Endothelial cell of umbilical vein (primary cell): Measurements from ENCODE around the gene KLK2. TPM values are rescaled to one million over a fixed set of nuclear protein-coding genes. Genes with fewer than 3 reads are reported as not detected.

ENCODE experiments used
- BruUV-seq: library from RNA; stranded (reverse); fragments of 400-500 nt; replicated peaks from 2 replicates; lab custom pipeline; 2021; lab: Mats Ljungman, UMichigan
- CTCF ChIA-PET: fragments of 300-600, 350-600 bp; sonication (Branson Sonifier 250); formaldehyde crosslinking; loops from one replicate; lab custom pipeline; 2021; ENCODE audit warnings: antibody characterized with exemption, inconsistent platforms; lab: Charles Lee
- POLR2A ChIA-PET: fragments of 300-600, 350-600 bp; sonication (Branson Sonifier 250); formaldehyde crosslinking; loops from one replicate; lab custom pipeline; 2021; ENCODE audit warnings: antibody characterized with exemption, inconsistent platforms; lab: Charles Lee
- DNase-seq: peaks from one replicate; pipeline ENCODE4 v3.0.0-alpha.2; 2011; ENCODE audit warnings: low read depth, low spot score
- FAIRE-seq: peaks from 2 replicates; lab custom pipeline; 2011; peaks lifted over from hg19 to GRCh38; lab: Jason Lieb, UNC
- H2AFZ ChIP-seq: 2 replicates; pipeline ENCODE4 v1.6.0; 2012; ENCODE audit warnings: low read depth, low read length, control low read depth, inconsistent platforms
- H3K27ac ChIP-seq: 2 replicates; pipeline ENCODE4 v1.5.1; 2011; ENCODE audit warnings: low read depth, mild to moderate bottlenecking, control low read depth, low read length, moderate library complexity; ENCODE audit not compliant: insufficient read depth
- H3K27me3 ChIP-seq, 2 experiments: 2 replicates each; pipeline versions ENCODE4 v1.6.0 to v1.6.1; 2011; ENCODE audit warnings: low read length in 2 of 2, mixed read lengths in 1 of 2; ENCODE audit not compliant: control insufficient read depth in 2 of 2, insufficient read depth in 2 of 2
- H3K36me3 ChIP-seq, 2 experiments: 2 replicates in 1 of 2; 3 replicates in 1 of 2; pipeline ENCODE4 v1.5.1; 2011; ENCODE audit warnings: low read length in 2 of 2, mild to moderate bottlenecking in 1 of 2, moderate library complexity in 1 of 2; ENCODE audit not compliant: control insufficient read depth in 2 of 2, insufficient read depth in 2 of 2; ENCODE audit errors: extremely low read depth in 1 of 2
- H3K4me1 ChIP-seq: 3 replicates; pipeline ENCODE4 v1.5.1; 2011; ENCODE audit warnings: mild to moderate bottlenecking, low read length; ENCODE audit not compliant: control insufficient read depth, insufficient read depth; ENCODE audit errors: extremely low read depth
- H3K4me2 ChIP-seq: 2 replicates; pipeline ENCODE4 v1.6.1; 2011; ENCODE audit warnings: low read length, control low read depth, mixed read lengths; ENCODE audit not compliant: insufficient read depth
- H3K4me3 ChIP-seq, 3 experiments: fragments of 200-600 bp in 1 of 3; sonication (generic), shearing (Covaris generic) in 1 of 3; replicated peaks in 1 of 3; 2 replicates each; pipeline ENCODE4 v1.5.1; 2011 to 2016; ENCODE audit warnings: control low read depth in 3 of 3, low read length in 3 of 3, mild to moderate bottlenecking in 2 of 3, inconsistent platforms in 1 of 3, low read depth in 1 of 3, moderate library complexity in 1 of 3; ENCODE audit not compliant: insufficient read depth in 1 of 3
- H3K79me2 ChIP-seq: 2 replicates; pipeline ENCODE4 v1.6.0; 2012; ENCODE audit warnings: low read length, inconsistent platforms; ENCODE audit not compliant: control insufficient read depth, insufficient read depth
- H3K9ac ChIP-seq: replicated peaks from 2 replicates; pipeline ENCODE3; 2011; ENCODE audit warnings: low read length, control low read depth; ENCODE audit not compliant: insufficient read depth; ENCODE audit errors: extremely low read depth
- H3K9me1 ChIP-seq: replicated peaks from 3 replicates; pipeline ENCODE4 v1.6.0; 2011; ENCODE audit warnings: mild to moderate bottlenecking, low read length; ENCODE audit not compliant: control insufficient read depth, insufficient read depth; ENCODE audit errors: extremely low read depth
- H3K9me3 ChIP-seq: replicated peaks from 2 replicates; pipeline ENCODE4 v1.5.1; 2012; ENCODE audit warnings: low read length, inconsistent platforms; ENCODE audit not compliant: control insufficient read depth, insufficient read depth
- H4K20me1 ChIP-seq: replicated peaks from 2 replicates; pipeline ENCODE3; 2011; ENCODE audit warnings: mild to moderate bottlenecking, low read length; ENCODE audit not compliant: control insufficient read depth, insufficient read depth; ENCODE audit errors: extremely low read depth
- EZH2 ChIP-seq: IDR thresholded peaks from 2 replicates; pipeline ENCODE4 v1.6.1; 2012; ENCODE audit warnings: borderline replicate concordance, low read depth, mild to moderate bottlenecking, moderate library complexity, low read length, inconsistent platforms; ENCODE audit not compliant: severe bottlenecking
- FOS ChIP-seq: IDR thresholded peaks from 2 replicates; pipeline ENCODE4 v1.6.1; 2011; ENCODE audit warnings: mild to moderate bottlenecking, low read length, moderate library complexity, borderline replicate concordance; ENCODE audit not compliant: insufficient read depth
- GATA2 ChIP-seq: IDR thresholded peaks from 2 replicates; pipeline ENCODE4 v1.7.0; 2011; ENCODE audit warnings: low read depth, mild to moderate bottlenecking, moderate library complexity, mixed read lengths, low read length; ENCODE audit not compliant: insufficient read length, insufficient read depth
- JUN ChIP-seq: IDR thresholded peaks from 2 replicates; pipeline ENCODE4 v1.6.1; 2011; ENCODE audit warnings: borderline replicate concordance, low read depth; ENCODE audit not compliant: insufficient read length, insufficient read depth
- MAX ChIP-seq: IDR thresholded peaks from 2 replicates; pipeline ENCODE4 v1.6.1; 2011; ENCODE audit not compliant: insufficient read depth, insufficient read length
- MYC ChIP-seq: IDR thresholded peaks from one replicate; pipeline ENCODE4 v1.6.1; 2011; ENCODE audit warnings: mild to moderate bottlenecking, low read depth, low read length
- POLR2A ChIP-seq: IDR thresholded peaks from 2 replicates; pipeline ENCODE4 v1.6.1; 2012; ENCODE audit warnings: low read depth, mild to moderate bottlenecking, control low read depth, low read length
- POLR2AphosphoS5 ChIP-seq: IDR thresholded peaks from 2 replicates; pipeline ENCODE4 v1.6.1; 2012; ENCODE audit warnings: low read depth, mild to moderate bottlenecking, control low read depth, low read length, moderate library complexity; ENCODE audit not compliant: insufficient read depth
- dilution Hi-C: fragments of 300-500 bp; cut with MboI; formaldehyde crosslinking; loops from one replicate; pipeline ENCODE4 v1.15.0; 2019; ENCODE audit warnings: low sequenced_read_pairs; ENCODE audit not compliant: extremely low pct_ligation_motif_present
- intact Hi-C: fragments of 100-400 bp; cut with micrococcal nuclease; formaldehyde crosslinking; loops from one replicate; pipeline ENCODE4 v1.10.0; 2022
- polyA plus RNA-seq, 4 experiments: library from polyadenylated mRNA; depleted of rRNA in 3 of 4; stranded (reverse) in 3 of 4; unstranded in 1 of 4; fragments of >200 nt; gene quantifications; 2 replicates each; pipeline versions ENCODE4 v1.2.1 to v1.2.3, GENCODE V29; 2011 to 2012; ENCODE audit warnings: missing spikeins in 1 of 4
- total RNA-seq: library from RNA; stranded (reverse); gene quantifications from 2 replicates; pipeline ENCODE4 v1.2.3, GENCODE V29; 2021
- TF ChIP-seq, protein P1 (sequence below), 2 donors: IDR thresholded peaks; 1 replicate in 1 of 2; 2 replicates in 1 of 2; pipeline ENCODE4 v1.5.1; 2011; ENCODE audit warnings: low read length in 2 of 2, mild to moderate bottlenecking in 2 of 2, moderate library complexity in 2 of 2, control low read depth in 1 of 2, inconsistent platforms in 1 of 2, low read depth in 1 of 2; ENCODE audit not compliant: insufficient read depth in 1 of 2; ENCODE audit errors: extremely low read depth in 1 of 2

Gene KLK2
- total and polyA plus RNA-seq, 2 donors (not counting 3 experiments of a cell fraction or from before 2014, with no cell fraction given) = not detected

- FAIRE-seq (no peak), DNase-seq (no peak)
- no peak for TF ChIP-seq EZH2
- no peak for TF ChIP-seq MYC
- no peak for TF ChIP-seq GATA2
- TF ChIP-seq POLR2AphosphoS5 = no peak
- TF ChIP-seq POLR2A = no peak
- no peak for TF ChIP-seq FOS
- TF ChIP-seq, protein P1, sequence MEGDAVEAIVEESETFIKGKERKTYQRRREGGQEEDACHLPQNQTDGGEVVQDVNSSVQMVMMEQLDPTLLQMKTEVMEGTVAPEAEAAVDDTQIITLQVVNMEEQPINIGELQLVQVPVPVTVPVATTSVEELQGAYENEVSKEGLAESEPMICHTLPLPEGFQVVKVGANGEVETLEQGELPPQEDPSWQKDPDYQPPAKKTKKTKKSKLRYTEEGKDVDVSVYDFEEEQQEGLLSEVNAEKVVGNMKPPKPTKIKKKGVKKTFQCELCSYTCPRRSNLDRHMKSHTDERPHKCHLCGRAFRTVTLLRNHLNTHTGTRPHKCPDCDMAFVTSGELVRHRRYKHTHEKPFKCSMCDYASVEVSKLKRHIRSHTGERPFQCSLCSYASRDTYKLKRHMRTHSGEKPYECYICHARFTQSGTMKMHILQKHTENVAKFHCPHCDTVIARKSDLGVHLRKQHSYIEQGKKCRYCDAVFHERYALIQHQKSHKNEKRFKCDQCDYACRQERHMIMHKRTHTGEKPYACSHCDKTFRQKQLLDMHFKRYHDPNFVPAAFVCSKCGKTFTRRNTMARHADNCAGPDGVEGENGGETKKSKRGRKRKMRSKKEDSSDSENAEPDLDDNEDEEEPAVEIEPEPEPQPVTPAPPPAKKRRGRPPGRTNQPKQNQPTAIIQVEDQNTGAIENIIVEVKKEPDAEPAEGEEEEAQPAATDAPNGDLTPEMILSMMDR (IDR thresholded peaks at IDR 0.05; ENCODE audit: extremely low read depth in 1 of 2, insufficient read depth in 1 of 2, low read depth in 1 of 2, low read length in 2 of 2) = no peak
- TF ChIP-seq MAX = no peak
- TF ChIP-seq JUN = no peak
- Histone ChIP-seq H3K27me3 (no peaks in the 10 kb centered on the region), H3K36me3 (no peaks in the 10 kb centered on the region), H4K20me1 (no peaks in the 10 kb centered on the region), H3K27ac (no peak overlapping the region), H3K4me1 (no peaks in the 10 kb centered on the region), H3K4me3 (no peak overlapping the region), H3K9me1 (no peaks in the 10 kb centered on the region), H3K79me2 (no peaks in the 10 kb centered on the region), H3K9me3 (no peaks in the 10 kb centered on the region), H2AFZ (no peak overlapping the region), H3K9ac (no peak overlapping the region), H3K4me2 (no peak overlapping the region)
- BruUV-seq = no TSS peak
- intact Hi-C loops = no loop called here
- ChIA-PET CTCF (no interaction called here), POLR2A (no interaction called here)
- dilution Hi-C loops = no loop called here
Observed at GRCh38 chr19:50857366-50857765, 15.9 kb upstream of the KLK2 start.
